AG04450 (cell line): ENCODE results near the gene ZFYVE28. TPM values are rescaled to one million over a fixed set of nuclear protein-coding genes. Genes with fewer than 3 reads are reported as not detected.
"Not testable (repeated sequence)": the region's sequence is repeated elsewhere in the genome, so short reads cannot be mapped to it uniquely, and the experiment has no call there.

Source experiments
- CTCF ChIA-PET: fragments of 300-600, 350-600 bp; formaldehyde crosslinking; extraction: SDS; loops from one replicate; lab custom pipeline; 2022; ENCODE audit warnings: antibody characterized with exemption, inconsistent platforms; lab: Charles Lee
- POLR2A ChIA-PET: fragments of 350-600 bp; formaldehyde crosslinking; extraction: SDS; loops from one replicate; lab custom pipeline; 2021; ENCODE audit warnings: antibody characterized with exemption, inconsistent platforms; lab: Yijun Ruan, JAX
- DNase-seq: peaks from one replicate; pipeline ENCODE4 v3.0.0-alpha.2; 2011; ENCODE audit warnings: low read depth, low spot score
- H3K27ac ChIP-seq: one replicate; pipeline ENCODE4 v1.5.1; 2012; ENCODE audit warnings: low read depth, low read length, control low read depth
- H3K27me3 ChIP-seq: one replicate; pipeline ENCODE4 v1.6.0; 2012; ENCODE audit warnings: low read length; ENCODE audit not compliant: control insufficient read depth, insufficient read depth
- H3K4me3 ChIP-seq: 2 replicates; pipeline ENCODE4 v1.5.1; 2011; ENCODE audit warnings: mild to moderate bottlenecking, low read depth, low read length, control low read depth
- H3K9me3 ChIP-seq: 2 replicates; pipeline ENCODE4 v1.5.1; 2012; ENCODE audit warnings: low read length; ENCODE audit not compliant: control insufficient read depth, insufficient read depth
- CTCF ChIP-seq: IDR thresholded peaks from 2 replicates; pipeline ENCODE4 v1.5.1; 2011; ENCODE audit warnings: low read depth, low read length, control low read depth, inconsistent platforms
- polyA plus RNA-seq: library from polyadenylated mRNA; depleted of rRNA; stranded (reverse); fragments of >200 nt; gene quantifications from 2 replicates; pipeline ENCODE4 v1.2.3, GENCODE V29; 2011

The ZFYVE28 gene
- polyA plus RNA-seq, 1 experiment: 2.2 TPM

- H3K27me3 ChIP-seq: peaks cover 8% of the 10 kb centered on the region
- POLR2A ChIA-PET: no interaction called here
Measured at GRCh38 chr4:2275546-2276251, 142.7 kb downstream of the ZFYVE28 start.

GRCh38 chr4:2275044-2275397, 143.4 kb downstream of the ZFYVE28 start:
- CTCF ChIA-PET, POLR2A ChIA-PET, H3K4me3 ChIP-seq, H3K9me3 ChIP-seq, H3K27ac ChIP-seq, H3K27me3 ChIP-seq, DNase-seq: not testable (repeated sequence)

More at GRCh38 chr4:2275546-2276251, 142.7 kb downstream of the ZFYVE28 start:
- H3K27ac ChIP-seq: no peak overlapping the region
- CTCF ChIA-PET: no interaction called here
- no peak overlapping the region for H3K4me3 ChIP-seq
- TF ChIP-seq CTCF: no peak
- no peak for DNase-seq
- no peaks in the 10 kb centered on the region; the same call in 1 of the 2 replicates for H3K9me3 ChIP-seq

GRCh38 chr4:2274320-2275043, 144.0 kb downstream of the ZFYVE28 start:
- Histone ChIP-seq H3K27ac (no peak overlapping the region), H3K9me3 (no peaks in the 10 kb centered on the region; the same call in 1 of the 2 replicates), H3K27me3 (peaks cover 5% of the 10 kb centered on the region), H3K4me3 (no peak overlapping the region)
- CTCF ChIA-PET: no interaction called here
- no peak for DNase-seq
- POLR2A ChIA-PET: interaction anchor here (1.6 kb wide), 1 partner anchor 12 kb away, joined by 4 read pairs; the partner anchor contains the start of gene MXD4
- no peak for TF ChIP-seq CTCF

GRCh38 chr4:2273657-2274319, 144.7 kb downstream of the ZFYVE28 start:
- no peak for DNase-seq
- H3K9me3 ChIP-seq: no peaks in the 10 kb centered on the region; the same call in 1 of the 2 replicates
- H3K27me3 ChIP-seq: peaks cover 5% of the 10 kb centered on the region
- CTCF ChIA-PET: no interaction called here
- H3K27ac ChIP-seq: no peak overlapping the region
- no peak overlapping the region for H3K4me3 ChIP-seq
- POLR2A ChIA-PET: interaction anchor here (1.6 kb wide), 1 partner anchor 11 kb away, joined by 4 read pairs; the partner anchor contains the start of gene MXD4
- no peak for TF ChIP-seq CTCF

- ChIA-PET POLR2A (interaction anchor here (1.6 kb wide), 1 partner anchor 11 kb away, joined by 4 read pairs; the partner anchor contains the start of gene MXD4), CTCF (no interaction called here)
- Histone ChIP-seq H3K9me3 (no peaks in the 10 kb centered on the region; the same call in 1 of the 2 replicates), H3K27ac (no peak overlapping the region), H3K4me3 (no peak overlapping the region), H3K27me3 (peaks cover 5% of the 10 kb centered on the region)
- TF ChIP-seq CTCF: no peak
- no peak for DNase-seq
Measured at GRCh38 chr4:2273221-2273620, 145.2 kb downstream of the ZFYVE28 start.
